ENCODE data around the gene DR1. TPM values are rescaled to one million over a fixed set of nuclear protein-coding genes. Genes with fewer than 3 reads are reported as not detected.

DR1 gene
- total RNA-seq, result 101 and 106 TPM in 2 replicates

DNA sequence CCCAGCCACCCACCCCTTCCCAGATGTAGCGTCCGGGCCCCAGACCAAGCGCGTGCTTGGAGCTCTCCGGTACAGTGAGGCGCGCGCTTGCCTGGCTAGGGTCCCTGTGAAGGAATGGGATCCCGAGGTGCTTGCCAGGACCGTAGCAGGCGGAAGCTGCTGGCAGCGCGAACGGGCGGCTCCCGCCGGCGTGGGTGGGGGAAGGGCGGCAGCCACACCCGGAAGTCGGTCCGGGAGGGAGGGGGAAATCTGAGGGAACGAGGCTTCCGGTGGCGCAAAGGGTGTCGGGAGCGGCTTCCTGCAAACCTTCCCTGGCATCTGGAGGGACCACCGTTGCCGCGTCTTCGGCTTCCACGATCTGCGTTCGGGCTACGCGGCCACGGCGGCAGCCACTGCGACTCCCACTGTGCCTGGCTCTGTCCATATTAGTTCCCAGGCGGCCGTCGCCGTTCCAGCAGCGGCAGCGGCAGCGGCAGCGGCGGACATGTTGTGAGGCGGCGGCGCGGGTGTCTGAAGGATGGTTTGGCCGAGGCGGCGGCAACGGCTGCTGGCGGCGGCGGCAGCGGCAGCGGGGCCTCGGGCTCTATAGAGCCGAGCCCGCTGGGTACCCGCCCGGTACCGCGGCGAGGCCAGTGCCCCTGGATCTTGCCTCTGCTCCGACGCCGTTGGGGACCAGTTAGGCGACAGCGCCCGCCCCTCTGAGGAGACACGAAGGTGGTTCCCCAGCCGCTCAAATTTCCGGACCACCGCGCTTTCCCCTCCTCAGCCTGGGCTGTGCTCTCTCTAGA is at the start of gene DR1:
TSS of gene DR1 (plus strand) at position 275 of the 788 bp plus-strand sequence. CDS start 739 bp downstream, outside the sequence.
- Mint-ChIP-seq H3K9me3 (no peaks in the 10 kb centered on the region), H3K4me1 (ENCODE audit: low read depth) (peaks cover 36% of the 10 kb centered on the region), H3K27ac (peak within 1 kb of the TSS; percentile 99), H3K36me3 (ENCODE audit: low read depth) (peaks cover 31% of the 10 kb centered on the region), H3K27me3 (ENCODE audit: insufficient read depth) (no peaks in the 10 kb centered on the region), H3K4me3 (peak within 1 kb of the TSS; percentile 100)
- intact Hi-C loops (cut with micrococcal nuclease), result loop anchor here (1.0 to 5.0 kb wide), 16 partner anchors 7 to 1727 kb away; partner anchors contain the start of genes ALG14, DIPK1A, DNTTIP2 and GCLM
- DNase-seq (ENCODE audit: low spot score), result peak; percentile 90

- Mint-ChIP-seq H3K27ac (no peak overlapping the region), H3K27me3 (ENCODE audit: insufficient read depth) (no peaks in the 10 kb centered on the region), H3K4me1 (ENCODE audit: low read depth) (no peaks in the 10 kb centered on the region), H3K9me3 (no peaks in the 10 kb centered on the region), H3K36me3 (ENCODE audit: low read depth) (peaks cover 3% of the 10 kb centered on the region), H3K4me3 (no peak overlapping the region)
- intact Hi-C loops (cut with micrococcal nuclease), result no loop called here
- DNase-seq (ENCODE audit: low spot score), result no peak
These were observed 49.1 kb upstream of the DR1 start for GRCh38 chr1:93296555-93297154.

- H3K27me3 Mint-ChIP-seq (ENCODE audit: insufficient read depth), result no peaks in the 10 kb centered on the region
- H3K4me3 Mint-ChIP-seq, result no peak overlapping the region
- H3K4me1 Mint-ChIP-seq (ENCODE audit: low read depth), result peaks cover 5% of the 10 kb centered on the region
- intact Hi-C loops (cut with micrococcal nuclease), result no loop called here
- no peak for DNase-seq (ENCODE audit: low spot score)
- H3K36me3 Mint-ChIP-seq (ENCODE audit: low read depth), result peaks cover 1% of the 10 kb centered on the region
- no peak overlapping the region for H3K27ac Mint-ChIP-seq
- H3K9me3 Mint-ChIP-seq, result no peaks in the 10 kb centered on the region
These were observed 44.6 kb upstream of the DR1 start for GRCh38 chr1:93301131-93301530.

- intact Hi-C loops (cut with micrococcal nuclease), result no loop called here
- Mint-ChIP-seq H3K27me3 (ENCODE audit: insufficient read depth) (no peaks in the 10 kb centered on the region), H3K4me1 (ENCODE audit: low read depth) (peaks cover 5% of the 10 kb centered on the region), H3K36me3 (ENCODE audit: low read depth) (peaks cover 1% of the 10 kb centered on the region), H3K4me3 (no peak overlapping the region), H3K27ac (no peak overlapping the region), H3K9me3 (no peaks in the 10 kb centered on the region)
- no peak for DNase-seq (ENCODE audit: low spot score)
These were observed 43.6 kb upstream of the DR1 start for GRCh38 chr1:93302078-93302477.

DNA sequence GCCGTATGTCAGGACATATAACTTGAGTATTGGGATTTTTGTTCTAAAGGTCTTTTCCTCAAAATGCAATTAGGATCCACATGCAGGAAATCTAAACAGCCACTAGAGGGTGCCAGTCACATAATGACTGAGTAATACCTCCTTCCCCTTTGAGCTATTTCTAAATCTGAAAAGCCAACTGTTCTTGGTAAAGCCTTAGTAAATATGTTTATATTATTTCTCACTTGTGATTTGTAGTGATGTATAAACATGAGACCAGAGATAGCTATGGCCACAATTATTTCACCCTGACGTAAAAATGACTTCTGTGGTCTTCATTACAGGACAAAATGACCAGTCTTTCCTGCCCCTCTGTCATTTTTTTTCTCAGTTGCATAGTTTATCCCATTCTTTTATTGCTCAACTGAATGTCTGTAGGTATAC is 41.0 kb upstream of the DR1 start:
- Mint-ChIP-seq H3K36me3 (ENCODE audit: low read depth) (peaks cover 1% of the 10 kb centered on the region), H3K27ac (no peak overlapping the region), H3K9me3 (no peaks in the 10 kb centered on the region), H3K4me3 (no peak overlapping the region), H3K4me1 (ENCODE audit: low read depth) (peaks cover 5% of the 10 kb centered on the region), H3K27me3 (ENCODE audit: insufficient read depth) (no peaks in the 10 kb centered on the region)
- peak; percentile 25 for DNase-seq (ENCODE audit: low spot score)
- intact Hi-C loops (cut with micrococcal nuclease), result loop anchor here (1.0 to 2.0 kb wide), 8 partner anchors 41 to 540 kb away; partner anchors contain the start of gene DR1

DNA sequence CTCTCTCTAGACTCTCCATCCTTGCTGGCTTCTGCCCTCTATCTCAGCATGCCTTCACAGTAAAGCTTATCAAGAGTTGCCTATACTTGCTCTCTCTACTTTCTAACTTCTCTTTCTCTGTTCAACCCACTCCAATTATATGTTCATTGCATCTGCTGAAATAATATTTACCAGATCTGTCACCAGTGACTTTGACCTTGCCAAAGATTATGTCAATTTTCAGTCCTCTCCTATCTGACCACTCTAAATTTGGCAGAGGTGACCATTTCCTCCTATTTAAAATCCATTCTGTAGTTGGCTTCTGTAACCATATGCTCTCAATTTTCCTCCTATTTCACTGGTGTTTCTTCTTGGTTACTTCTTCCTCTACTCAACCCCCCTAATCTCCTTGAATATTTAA is 38.8 kb upstream of the DR1 start:
- H3K9me3 Mint-ChIP-seq, result no peaks in the 10 kb centered on the region
- H3K27me3 Mint-ChIP-seq (ENCODE audit: insufficient read depth), result no peaks in the 10 kb centered on the region
- no peak for DNase-seq (ENCODE audit: low spot score)
- H3K27ac Mint-ChIP-seq, result no peak overlapping the region
- peaks cover 5% of the 10 kb centered on the region for H3K4me1 Mint-ChIP-seq (ENCODE audit: low read depth)
- H3K4me3 Mint-ChIP-seq, result no peak overlapping the region
- intact Hi-C loops (cut with micrococcal nuclease), result no loop called here
- peaks cover 1% of the 10 kb centered on the region for H3K36me3 Mint-ChIP-seq (ENCODE audit: low read depth)

DNA sequence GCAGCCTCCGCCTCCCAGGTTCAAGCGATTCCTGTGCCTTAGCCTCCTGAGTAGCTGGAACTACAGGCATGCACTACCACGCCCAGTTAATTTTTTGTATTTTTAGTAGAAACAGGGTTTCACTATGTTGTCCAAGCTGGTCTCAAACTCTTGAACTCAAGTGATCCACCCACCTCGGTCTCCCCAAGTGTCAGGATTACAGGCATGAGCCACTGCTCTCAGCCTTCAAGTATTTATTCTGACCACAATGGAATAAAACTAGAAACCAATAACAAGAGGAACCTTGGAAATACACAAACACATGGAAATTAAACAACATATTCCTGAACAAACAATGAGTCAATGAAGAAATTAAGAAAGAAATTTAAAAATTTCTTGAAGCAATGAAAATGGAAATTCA is 32.7 kb upstream of the DR1 start:
- intact Hi-C loops (cut with micrococcal nuclease), result no loop called here
- Mint-ChIP-seq H3K27ac (no peak overlapping the region), H3K4me1 (ENCODE audit: low read depth) (no peaks in the 10 kb centered on the region), H3K27me3 (ENCODE audit: insufficient read depth) (no peaks in the 10 kb centered on the region), H3K4me3 (no peak overlapping the region), H3K9me3 (no peaks in the 10 kb centered on the region), H3K36me3 (ENCODE audit: low read depth) (no peaks in the 10 kb centered on the region)
- no peak for DNase-seq (ENCODE audit: low spot score)

- no peak for DNase-seq (ENCODE audit: low spot score)
- Mint-ChIP-seq H3K4me3 (no peak overlapping the region), H3K4me1 (ENCODE audit: low read depth) (no peaks in the 10 kb centered on the region), H3K9me3 (no peaks in the 10 kb centered on the region), H3K27me3 (ENCODE audit: insufficient read depth) (no peaks in the 10 kb centered on the region), H3K36me3 (ENCODE audit: low read depth) (no peaks in the 10 kb centered on the region), H3K27ac (no peak overlapping the region)
- intact Hi-C loops (cut with micrococcal nuclease), result no loop called here
These were observed 28.5 kb upstream of the DR1 start for GRCh38 chr1:93317207-93317606.

DNA sequence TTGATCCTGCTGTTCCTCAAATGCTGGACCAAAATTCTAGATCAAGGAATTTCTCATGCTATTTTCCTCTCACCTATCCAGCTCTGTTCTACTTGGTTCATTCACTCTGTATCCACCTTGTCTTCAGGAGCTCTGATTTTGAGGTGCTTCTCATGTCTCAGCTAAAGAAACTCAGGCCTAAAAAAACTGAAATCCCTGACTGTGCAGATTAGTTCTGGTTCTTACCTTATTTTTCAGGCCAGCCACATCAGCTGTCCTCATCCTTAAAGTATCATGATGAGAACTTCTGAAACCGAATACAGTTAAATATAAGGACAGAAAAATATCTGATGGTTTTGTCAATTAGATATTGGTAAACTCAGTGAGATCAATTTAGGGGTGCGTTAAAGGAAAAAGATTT is 27.8 kb upstream of the DR1 start:
- DNase-seq (ENCODE audit: low spot score), result no peak
- intact Hi-C loops (cut with micrococcal nuclease), result no loop called here
- Mint-ChIP-seq H3K9me3 (no peaks in the 10 kb centered on the region), H3K4me3 (no peak overlapping the region), H3K27ac (no peak overlapping the region), H3K27me3 (ENCODE audit: insufficient read depth) (no peaks in the 10 kb centered on the region), H3K36me3 (ENCODE audit: low read depth) (no peaks in the 10 kb centered on the region), H3K4me1 (ENCODE audit: low read depth) (no peaks in the 10 kb centered on the region)

- no peak for DNase-seq (ENCODE audit: low spot score)
- H3K9me3 Mint-ChIP-seq, result no peaks in the 10 kb centered on the region
- H3K4me3 Mint-ChIP-seq, result no peak overlapping the region
- H3K4me1 Mint-ChIP-seq (ENCODE audit: low read depth), result no peaks in the 10 kb centered on the region
- no peak overlapping the region for H3K27ac Mint-ChIP-seq
- peaks cover 1% of the 10 kb centered on the region for H3K36me3 Mint-ChIP-seq (ENCODE audit: low read depth)
- no peaks in the 10 kb centered on the region for H3K27me3 Mint-ChIP-seq (ENCODE audit: insufficient read depth)
- intact Hi-C loops (cut with micrococcal nuclease), result no loop called here
These were observed 24.0 kb upstream of the DR1 start for GRCh38 chr1:93321720-93322119.

GRCh38 chr1:93322349-93322748 is 23.4 kb upstream of the DR1 start:
- Mint-ChIP-seq H3K27ac (no peak overlapping the region), H3K9me3 (no peaks in the 10 kb centered on the region), H3K4me1 (ENCODE audit: low read depth) (no peaks in the 10 kb centered on the region), H3K27me3 (ENCODE audit: insufficient read depth) (no peaks in the 10 kb centered on the region), H3K36me3 (ENCODE audit: low read depth) (peaks cover 1% of the 10 kb centered on the region), H3K4me3 (no peak overlapping the region)
- DNase-seq (ENCODE audit: low spot score), result no peak
- intact Hi-C loops (cut with micrococcal nuclease), result no loop called here

DNA sequence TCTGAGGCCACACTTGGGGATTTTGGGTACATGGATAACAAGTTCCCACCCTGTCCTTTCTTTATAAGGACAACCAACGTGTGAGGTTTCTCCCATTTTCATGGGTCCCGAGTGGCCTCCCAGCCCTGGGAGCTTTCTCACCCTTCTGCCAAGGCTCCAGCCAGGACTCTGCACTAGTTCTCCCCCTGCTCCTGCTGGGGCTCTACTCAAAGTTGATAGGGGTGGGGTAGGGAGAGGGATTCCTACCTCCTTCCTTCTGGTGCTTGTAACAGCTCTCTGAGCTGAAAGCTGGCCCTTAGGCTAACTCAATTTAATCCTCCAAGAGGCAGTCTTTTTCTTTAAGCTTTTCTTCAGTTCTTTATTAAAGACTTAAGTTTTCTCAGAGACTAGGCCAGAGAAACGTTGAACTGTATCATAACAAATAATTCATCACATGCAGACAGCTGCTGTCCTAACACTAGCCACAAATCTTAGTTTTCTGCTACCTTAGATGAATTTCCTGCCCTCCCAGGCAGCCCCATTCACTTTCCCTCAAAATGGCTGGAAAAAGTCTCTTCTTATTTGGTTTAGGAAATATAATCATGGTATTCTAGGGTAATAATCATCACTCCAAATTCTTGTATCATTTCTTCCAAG is 22.4 kb upstream of the DR1 start:
- H3K27ac Mint-ChIP-seq, result no peak overlapping the region
- no peak for DNase-seq (ENCODE audit: low spot score)
- H3K36me3 Mint-ChIP-seq (ENCODE audit: low read depth), result peaks cover 1% of the 10 kb centered on the region
- no peak overlapping the region for H3K4me3 Mint-ChIP-seq
- no peaks in the 10 kb centered on the region for H3K9me3 Mint-ChIP-seq
- intact Hi-C loops (cut with micrococcal nuclease), result no loop called here
- H3K4me1 Mint-ChIP-seq (ENCODE audit: low read depth), result no peaks in the 10 kb centered on the region
- no peaks in the 10 kb centered on the region for H3K27me3 Mint-ChIP-seq (ENCODE audit: insufficient read depth)

All from activated T-helper 1 cell treated with anti-CD3 and anti-CD28 coated beads, Interleukin-12 subunit alpha, Interleukin-12 subunit beta, Interleukin-2, Interleukin-4 antibody, amounts not matched to agents 30 ng/mL and 10 ng/mL and 1 ng/mL, durations not matched to agents 14 hours and 24 hours and 36 hours (primary cell).